NCI-H187 treated with DMSO at 0.1 percent for 48 hours (cell line): Measurements from ENCODE around the gene HPD.

ENCODE experiments used
- DNase-seq: peaks from one replicate; lab custom pipeline; 2025; lab: John Stamatoyannopoulos, UW

Gene HPD

GRCh38 chr12:121827351-121828099 is 31.1 kb downstream of the HPD start:
- DNase-seq: no peak

GRCh38 chr12:121826318-121827150 is 32.1 kb downstream of the HPD start:
- no peak for DNase-seq

- no peak for DNase-seq
Observed at GRCh38 chr12:121825041-121825523, 33.6 kb downstream of the HPD start.

GRCh38 chr12:121823727-121824115 is 34.9 kb downstream of the HPD start:
- no peak for DNase-seq

GRCh38 chr12:121823101-121823726 is 35.4 kb downstream of the HPD start:
- DNase-seq: no peak

- DNase-seq: no peak
Observed at GRCh38 chr12:121822393-121823100, 36.1 kb downstream of the HPD start.

GRCh38 chr12:121820056-121820455 is 38.6 kb downstream of the HPD start:
- DNase-seq: no peak

- no peak for DNase-seq
Observed at GRCh38 chr12:121819212-121819949, 39.3 kb downstream of the HPD start.

GRCh38 chr12:121817648-121818043 is 41.0 kb downstream of the HPD start:
- DNase-seq: no peak

GRCh38 chr12:121816925-121817647 is 41.6 kb downstream of the HPD start:
- no peak for DNase-seq

GRCh38 chr12:121815263-121815662 is 43.4 kb downstream of the HPD start:
- no peak for DNase-seq

GRCh38 chr12:121814429-121815119 is 44.1 kb downstream of the HPD start:
- DNase-seq: no peak

GRCh38 chr12:121813951-121814350 is 44.7 kb downstream of the HPD start:
- DNase-seq: no peak

GRCh38 chr12:121812921-121813896 is 45.5 kb downstream of the HPD start:
- DNase-seq: no peak

- no peak for DNase-seq
Observed at GRCh38 chr12:121812320-121812871, 46.3 kb downstream of the HPD start.

- DNase-seq: no peak
Observed at GRCh38 chr12:121811434-121812319, 47.0 kb downstream of the HPD start.

- DNase-seq: no peak
Observed at GRCh38 chr12:121810833-121811433, 47.7 kb downstream of the HPD start.
